ENCODE data around the gene FOCAD.

FOCAD gene

GRCh38 chr9:20823051-20823450 is 139.0 kb downstream of the FOCAD start:
- H3K4me3 ChIP-seq (ENCODE audit: low read depth, low read length), result no peak overlapping the region
- TF ChIP-seq CTCF (IDR thresholded peaks at IDR 0.05; ENCODE audit: low read depth, low read length, missing control alignments), result no peak
- in situ Hi-C loops (cut with HindIII; ENCODE audit: low sequenced_read_pairs), result no loop called here
- DNase-seq (ENCODE audit: low read depth), result no peak

GRCh38 chr9:20831028-20831427 is 147.0 kb downstream of the FOCAD start:
- in situ Hi-C loops (cut with HindIII; ENCODE audit: low sequenced_read_pairs), result no loop called here
- no peak overlapping the region for H3K4me3 ChIP-seq (ENCODE audit: low read depth, low read length)
- TF ChIP-seq CTCF (IDR thresholded peaks at IDR 0.05; ENCODE audit: low read depth, low read length, missing control alignments), result no peak
- no peak for DNase-seq (ENCODE audit: low read depth)

GRCh38 chr9:20832775-20833174 is 148.7 kb downstream of the FOCAD start:
- no peak for TF ChIP-seq CTCF (IDR thresholded peaks at IDR 0.05; ENCODE audit: low read depth, low read length, missing control alignments)
- no peak for DNase-seq (ENCODE audit: low read depth)
- in situ Hi-C loops (cut with HindIII; ENCODE audit: low sequenced_read_pairs), result no loop called here
- H3K4me3 ChIP-seq (ENCODE audit: low read depth, low read length), result no peak overlapping the region

- DNase-seq (ENCODE audit: low read depth), result no peak
- H3K4me3 ChIP-seq (ENCODE audit: low read depth, low read length), result peak overlapping the region; percentile 4
- in situ Hi-C loops (cut with HindIII; ENCODE audit: low sequenced_read_pairs), result no loop called here
- TF ChIP-seq CTCF (IDR thresholded peaks at IDR 0.05; ENCODE audit: low read depth, low read length, missing control alignments), result no peak
Measured at GRCh38 chr9:20835377-20836286, 151.6 kb downstream of the FOCAD start.

GRCh38 chr9:20837166-20837565 is 153.1 kb downstream of the FOCAD start:
- no peak overlapping the region for H3K4me3 ChIP-seq (ENCODE audit: low read depth, low read length)
- DNase-seq (ENCODE audit: low read depth), result no peak
- no peak for TF ChIP-seq CTCF (IDR thresholded peaks at IDR 0.05; ENCODE audit: low read depth, low read length, missing control alignments)
- in situ Hi-C loops (cut with HindIII; ENCODE audit: low sequenced_read_pairs), result no loop called here

GRCh38 chr9:20838218-20838617 is 154.2 kb downstream of the FOCAD start:
- H3K4me3 ChIP-seq (ENCODE audit: low read depth, low read length), result no peak overlapping the region

More at GRCh38 chr9:20838218-20838617, 154.2 kb downstream of the FOCAD start:
- TF ChIP-seq CTCF (IDR thresholded peaks at IDR 0.05; ENCODE audit: low read depth, low read length, missing control alignments), result no peak
- in situ Hi-C loops (cut with HindIII; ENCODE audit: low sequenced_read_pairs), result no loop called here
- DNase-seq (ENCODE audit: low read depth), result no peak
